ENCODE data around the gene SPDYE2. TPM values are rescaled to one million over a fixed set of nuclear protein-coding genes. Genes with fewer than 3 reads are reported as not detected.
"Not testable (repeated sequence)": the region's sequence is repeated elsewhere in the genome, so short reads cannot be mapped to it uniquely, and the experiment has no call there.

The SPDYE2 gene
- total and polyA plus RNA-seq, 2 donors (not counting 3 experiments of a cell fraction or from before 2014, with no cell fraction given), result not detected

- dilution Hi-C loops (cut with MboI; ENCODE audit: extremely low pct_ligation_motif_present, low sequenced_read_pairs); POLR2A ChIA-PET; H3K9me3 ChIP-seq (replicated peaks; ENCODE audit: control insufficient read depth, insufficient read depth, low read length); H3K9me1 ChIP-seq (replicated peaks; ENCODE audit: control insufficient read depth, extremely low read depth, insufficient read depth, low read length); H3K4me2 ChIP-seq (ENCODE audit: insufficient read depth, low read length); H4K20me1 ChIP-seq (replicated peaks; ENCODE audit: control insufficient read depth, extremely low read depth, insufficient read depth, low read length); H3K9ac ChIP-seq (replicated peaks; ENCODE audit: extremely low read depth, insufficient read depth, low read length); H3K4me3 ChIP-seq (replicated peaks in 1 of 3; ENCODE audit: insufficient read depth in 1 of 3, low read depth in 1 of 3, low read length in 3 of 3); BruUV-seq (replicated peaks); H3K4me1 ChIP-seq (ENCODE audit: control insufficient read depth, extremely low read depth, insufficient read depth, low read length); H3K27me3 ChIP-seq (ENCODE audit: control insufficient read depth in 2 of 2, insufficient read depth in 2 of 2, low read length in 2 of 2); FAIRE-seq; H3K79me2 ChIP-seq (ENCODE audit: control insufficient read depth, insufficient read depth, low read length); H2AFZ ChIP-seq (ENCODE audit: low read depth, low read length); H3K36me3 ChIP-seq (ENCODE audit: control insufficient read depth in 2 of 2, extremely low read depth in 1 of 2, insufficient read depth in 2 of 2, low read length in 2 of 2); CTCF ChIA-PET; DNase-seq (ENCODE audit: low read depth, low spot score); H3K27ac ChIP-seq (ENCODE audit: insufficient read depth, low read depth, low read length); intact Hi-C loops (cut with micrococcal nuclease): not testable (repeated sequence)
Measured at GRCh38 chr7:102520797-102521196, 30.2 kb upstream of the SPDYE2 start.

GRCh38 chr7:102524803-102525202 is 26.2 kb upstream of the SPDYE2 start:
- H3K9me3 ChIP-seq (replicated peaks; ENCODE audit: control insufficient read depth, insufficient read depth, low read length); H2AFZ ChIP-seq (ENCODE audit: low read depth, low read length); H3K4me3 ChIP-seq (replicated peaks in 1 of 3; ENCODE audit: insufficient read depth in 1 of 3, low read depth in 1 of 3, low read length in 3 of 3); dilution Hi-C loops (cut with MboI; ENCODE audit: extremely low pct_ligation_motif_present, low sequenced_read_pairs); POLR2A ChIA-PET; H3K9ac ChIP-seq (replicated peaks; ENCODE audit: extremely low read depth, insufficient read depth, low read length); H3K4me2 ChIP-seq (ENCODE audit: insufficient read depth, low read length); H3K9me1 ChIP-seq (replicated peaks; ENCODE audit: control insufficient read depth, extremely low read depth, insufficient read depth, low read length); H3K4me1 ChIP-seq (ENCODE audit: control insufficient read depth, extremely low read depth, insufficient read depth, low read length); intact Hi-C loops (cut with micrococcal nuclease); H3K36me3 ChIP-seq (ENCODE audit: control insufficient read depth in 2 of 2, extremely low read depth in 1 of 2, insufficient read depth in 2 of 2, low read length in 2 of 2); H3K79me2 ChIP-seq (ENCODE audit: control insufficient read depth, insufficient read depth, low read length); H3K27ac ChIP-seq (ENCODE audit: insufficient read depth, low read depth, low read length); BruUV-seq (replicated peaks); DNase-seq (ENCODE audit: low read depth, low spot score); H4K20me1 ChIP-seq (replicated peaks; ENCODE audit: control insufficient read depth, extremely low read depth, insufficient read depth, low read length); FAIRE-seq; H3K27me3 ChIP-seq (ENCODE audit: control insufficient read depth in 2 of 2, insufficient read depth in 2 of 2, low read length in 2 of 2); CTCF ChIA-PET: not testable (repeated sequence)

GRCh38 chr7:102527182-102527581 is 23.8 kb upstream of the SPDYE2 start:
- BruUV-seq (replicated peaks); intact Hi-C loops (cut with micrococcal nuclease); H2AFZ ChIP-seq (ENCODE audit: low read depth, low read length); H3K27me3 ChIP-seq (ENCODE audit: control insufficient read depth in 2 of 2, insufficient read depth in 2 of 2, low read length in 2 of 2); H3K9me3 ChIP-seq (replicated peaks; ENCODE audit: control insufficient read depth, insufficient read depth, low read length); H3K4me2 ChIP-seq (ENCODE audit: insufficient read depth, low read length); H3K9ac ChIP-seq (replicated peaks; ENCODE audit: extremely low read depth, insufficient read depth, low read length); H3K27ac ChIP-seq (ENCODE audit: insufficient read depth, low read depth, low read length); DNase-seq (ENCODE audit: low read depth, low spot score); CTCF ChIA-PET; H3K4me1 ChIP-seq (ENCODE audit: control insufficient read depth, extremely low read depth, insufficient read depth, low read length); H3K9me1 ChIP-seq (replicated peaks; ENCODE audit: control insufficient read depth, extremely low read depth, insufficient read depth, low read length); H3K36me3 ChIP-seq (ENCODE audit: control insufficient read depth in 2 of 2, extremely low read depth in 1 of 2, insufficient read depth in 2 of 2, low read length in 2 of 2); FAIRE-seq; H3K4me3 ChIP-seq (replicated peaks in 1 of 3; ENCODE audit: insufficient read depth in 1 of 3, low read depth in 1 of 3, low read length in 3 of 3); H3K79me2 ChIP-seq (ENCODE audit: control insufficient read depth, insufficient read depth, low read length); H4K20me1 ChIP-seq (replicated peaks; ENCODE audit: control insufficient read depth, extremely low read depth, insufficient read depth, low read length); dilution Hi-C loops (cut with MboI; ENCODE audit: extremely low pct_ligation_motif_present, low sequenced_read_pairs); POLR2A ChIA-PET: not testable (repeated sequence)

- H3K9ac ChIP-seq (replicated peaks; ENCODE audit: extremely low read depth, insufficient read depth, low read length); H2AFZ ChIP-seq (ENCODE audit: low read depth, low read length); intact Hi-C loops (cut with micrococcal nuclease); H3K4me3 ChIP-seq (replicated peaks in 1 of 3; ENCODE audit: insufficient read depth in 1 of 3, low read depth in 1 of 3, low read length in 3 of 3); dilution Hi-C loops (cut with MboI; ENCODE audit: extremely low pct_ligation_motif_present, low sequenced_read_pairs); H3K79me2 ChIP-seq (ENCODE audit: control insufficient read depth, insufficient read depth, low read length); H3K9me3 ChIP-seq (replicated peaks; ENCODE audit: control insufficient read depth, insufficient read depth, low read length); H3K27ac ChIP-seq (ENCODE audit: insufficient read depth, low read depth, low read length); DNase-seq (ENCODE audit: low read depth, low spot score); H3K4me2 ChIP-seq (ENCODE audit: insufficient read depth, low read length); H3K4me1 ChIP-seq (ENCODE audit: control insufficient read depth, extremely low read depth, insufficient read depth, low read length); CTCF ChIA-PET; H3K9me1 ChIP-seq (replicated peaks; ENCODE audit: control insufficient read depth, extremely low read depth, insufficient read depth, low read length); H3K36me3 ChIP-seq (ENCODE audit: control insufficient read depth in 2 of 2, extremely low read depth in 1 of 2, insufficient read depth in 2 of 2, low read length in 2 of 2); POLR2A ChIA-PET; BruUV-seq (replicated peaks); FAIRE-seq; H4K20me1 ChIP-seq (replicated peaks; ENCODE audit: control insufficient read depth, extremely low read depth, insufficient read depth, low read length); H3K27me3 ChIP-seq (ENCODE audit: control insufficient read depth in 2 of 2, insufficient read depth in 2 of 2, low read length in 2 of 2): not testable (repeated sequence)
Measured at GRCh38 chr7:102527822-102528793, 22.9 kb upstream of the SPDYE2 start.

All from endothelial cell of umbilical vein (primary cell).